HG02642 (cell line): Measurements from ENCODE around the gene KMT2E.
A peak's percentile ranks its signal among the peaks of the same experiment; 100 is the strongest.

Experiments
- ATAC-seq: cut with Tn5 transposase; IDR thresholded peaks from one replicate; pipeline ENCODE4 v1.9.1; 2021; ENCODE audit warnings: mild to moderate bottlenecking; ENCODE audit not compliant: unreplicated experiment, poor library complexity

Gene KMT2E

DNA sequence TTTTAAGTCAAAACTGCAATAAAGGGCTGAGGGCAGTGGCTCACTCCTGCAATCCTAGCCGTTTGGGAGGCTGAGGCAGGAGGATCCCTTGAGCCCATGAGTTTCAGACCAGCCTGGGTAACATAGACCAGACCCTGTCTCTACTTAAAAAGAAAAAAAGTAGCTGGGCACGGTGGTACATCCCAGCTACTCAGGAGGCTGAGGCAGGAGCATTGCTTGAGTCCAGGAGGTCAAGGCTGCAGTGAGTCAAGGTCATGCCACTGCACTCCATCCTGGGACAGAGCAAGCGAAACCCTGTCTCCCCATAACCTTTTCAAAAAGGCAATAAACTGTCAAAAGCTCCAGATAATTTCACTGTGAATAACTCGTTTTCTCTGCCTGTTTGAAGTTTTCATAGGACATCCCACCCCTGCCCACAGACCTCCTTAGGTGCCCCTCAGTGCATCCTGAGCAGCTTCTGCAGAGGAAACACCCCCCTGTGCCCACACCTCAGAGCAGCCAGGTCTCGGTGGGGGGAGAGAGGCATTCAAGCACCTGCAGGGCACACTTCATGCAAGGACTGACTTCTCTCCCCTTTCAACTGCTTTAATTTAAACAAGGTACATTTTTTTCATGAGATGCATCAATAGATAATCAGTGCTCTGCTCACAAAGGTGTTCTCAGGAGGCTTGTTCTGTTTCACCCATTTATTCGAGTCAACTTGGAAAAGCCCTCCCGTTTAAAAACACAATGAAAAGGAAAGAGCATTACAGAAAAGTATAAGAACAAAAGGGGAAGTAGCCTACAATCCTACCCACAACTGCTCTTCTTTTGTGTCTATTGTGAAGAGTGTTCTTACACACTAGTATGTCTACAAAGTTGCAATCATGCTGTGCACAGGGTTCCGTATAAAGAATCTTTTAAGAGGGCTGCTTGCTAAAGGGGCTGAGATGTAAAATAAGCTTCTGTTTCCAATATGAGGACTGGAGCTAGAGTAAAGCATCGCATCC, 104.9 kb downstream of the KMT2E start:
- ATAC-seq = no peak

DNA sequence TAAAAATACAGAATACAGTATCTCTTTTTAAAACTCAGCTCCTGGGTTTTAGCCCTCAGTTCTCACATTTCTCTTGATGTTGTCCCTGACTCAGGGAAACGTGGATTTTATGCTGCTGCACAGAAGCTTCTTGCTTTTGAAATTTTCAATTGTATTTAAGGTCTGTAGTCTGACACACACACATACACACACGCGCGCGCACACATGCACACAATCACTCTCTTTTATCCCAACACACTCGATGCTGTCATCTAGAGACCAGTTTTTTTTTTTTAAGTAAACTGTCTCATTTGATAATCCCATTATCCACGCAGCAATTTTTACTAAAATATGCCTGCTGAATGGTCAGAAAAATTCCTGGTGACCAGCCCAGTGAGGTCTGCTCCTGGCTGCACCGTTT, 108.6 kb downstream of the KMT2E start:
- no peak for ATAC-seq

DNA sequence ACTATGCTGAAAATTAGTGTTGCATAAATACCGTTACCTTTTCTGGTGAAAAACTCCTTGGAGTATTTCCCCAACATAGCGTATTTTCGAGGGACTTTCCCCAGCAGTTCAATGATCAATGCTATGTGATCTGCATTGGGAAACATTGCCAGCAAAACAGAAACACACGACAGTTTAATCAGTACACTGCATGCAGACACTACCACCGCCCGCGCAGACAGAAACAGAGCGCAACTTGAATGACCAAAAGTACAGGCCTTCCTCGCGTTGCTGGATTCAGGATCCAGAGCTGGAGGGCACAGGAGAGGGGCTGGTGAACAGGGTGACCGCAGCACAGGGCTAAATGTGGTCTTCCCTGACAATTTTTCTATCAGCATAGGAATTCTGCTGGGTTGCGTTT, 111.7 kb downstream of the KMT2E start:
- ATAC-seq = no peak

DNA sequence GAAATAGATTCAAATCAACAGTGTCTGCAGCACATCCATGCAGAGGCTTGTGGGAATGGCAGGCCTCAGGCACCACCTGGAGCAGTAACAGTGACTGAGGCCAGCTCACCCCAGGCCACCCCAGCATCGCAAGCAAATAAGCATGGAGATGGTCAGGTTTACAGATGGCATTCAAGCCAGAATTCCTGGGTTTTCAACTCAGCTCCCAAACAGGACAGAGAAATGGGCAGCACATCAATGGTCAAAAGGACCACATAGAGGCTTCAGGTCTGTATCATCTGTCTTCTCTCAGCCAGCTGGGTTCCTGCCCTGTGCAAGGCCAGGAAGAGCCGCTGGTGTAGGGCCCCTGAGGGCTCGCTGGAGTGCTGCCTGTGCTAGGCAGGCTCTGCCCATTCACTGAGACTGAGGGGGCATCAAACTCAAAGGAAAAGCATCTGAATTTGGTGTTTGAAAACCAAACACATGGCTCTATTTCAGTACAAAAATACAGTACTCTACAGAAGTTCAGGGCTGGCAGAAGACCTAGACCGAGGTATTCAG, 112.5 kb downstream of the KMT2E start:
- no peak for ATAC-seq

DNA sequence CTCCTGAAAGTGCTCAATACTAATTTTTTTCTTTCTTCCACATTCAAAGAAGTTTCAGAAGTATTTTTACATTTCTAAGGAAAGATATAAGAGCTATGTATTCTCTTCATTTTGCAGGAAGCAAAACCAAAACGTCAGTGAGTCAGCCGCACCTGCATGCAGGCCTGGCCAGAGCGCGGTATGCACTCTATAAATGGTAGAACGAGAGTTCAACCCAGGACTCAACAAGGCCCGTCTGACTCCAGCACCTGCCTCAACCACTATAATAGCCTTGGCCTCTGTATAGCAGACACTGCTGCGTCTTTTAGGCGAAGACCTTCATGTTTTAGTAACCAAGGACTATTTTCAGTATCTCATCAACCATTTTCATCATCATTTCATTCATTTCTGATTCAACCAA, 113.2 kb downstream of the KMT2E start:
- no peak for ATAC-seq

DNA sequence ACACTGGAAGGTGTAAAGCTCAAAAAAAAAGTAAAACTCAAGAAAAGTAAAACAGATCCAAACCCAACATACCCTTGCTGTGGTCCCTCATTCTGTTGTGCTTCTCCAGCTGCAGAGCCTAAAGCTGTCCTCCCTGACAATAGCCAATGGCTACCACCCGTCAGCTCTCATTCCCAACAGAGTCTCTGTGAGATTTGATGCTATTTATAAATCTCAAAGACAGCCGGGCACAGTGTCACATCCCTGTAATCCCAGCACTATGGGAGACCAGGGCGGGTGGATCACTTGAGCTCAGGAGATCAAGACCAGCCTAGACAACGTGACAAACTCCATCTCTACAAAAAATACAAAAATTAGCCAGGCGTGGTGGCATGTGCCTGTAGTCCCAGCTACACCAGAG, 116.0 kb downstream of the KMT2E start:
- no peak for ATAC-seq

DNA sequence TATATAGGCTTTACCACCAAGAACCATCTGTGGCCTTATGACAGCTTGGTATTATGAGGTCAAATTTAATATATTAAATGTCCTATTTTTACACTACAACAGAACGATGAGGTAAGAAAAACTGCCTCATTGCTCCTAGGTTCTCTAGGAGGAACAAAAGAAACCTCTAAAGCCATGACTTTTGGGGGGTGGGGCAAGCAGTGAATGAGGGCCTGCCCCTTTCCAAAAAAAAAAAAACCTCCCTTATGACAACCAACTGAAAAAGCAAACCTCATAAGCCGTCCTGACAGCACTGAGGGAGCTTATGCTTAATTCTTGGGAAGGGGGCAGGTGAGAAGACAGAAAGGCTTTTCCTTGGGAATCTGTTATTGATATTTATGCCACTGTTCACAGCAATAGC, 116.6 kb downstream of the KMT2E start:
- no peak for ATAC-seq

DNA sequence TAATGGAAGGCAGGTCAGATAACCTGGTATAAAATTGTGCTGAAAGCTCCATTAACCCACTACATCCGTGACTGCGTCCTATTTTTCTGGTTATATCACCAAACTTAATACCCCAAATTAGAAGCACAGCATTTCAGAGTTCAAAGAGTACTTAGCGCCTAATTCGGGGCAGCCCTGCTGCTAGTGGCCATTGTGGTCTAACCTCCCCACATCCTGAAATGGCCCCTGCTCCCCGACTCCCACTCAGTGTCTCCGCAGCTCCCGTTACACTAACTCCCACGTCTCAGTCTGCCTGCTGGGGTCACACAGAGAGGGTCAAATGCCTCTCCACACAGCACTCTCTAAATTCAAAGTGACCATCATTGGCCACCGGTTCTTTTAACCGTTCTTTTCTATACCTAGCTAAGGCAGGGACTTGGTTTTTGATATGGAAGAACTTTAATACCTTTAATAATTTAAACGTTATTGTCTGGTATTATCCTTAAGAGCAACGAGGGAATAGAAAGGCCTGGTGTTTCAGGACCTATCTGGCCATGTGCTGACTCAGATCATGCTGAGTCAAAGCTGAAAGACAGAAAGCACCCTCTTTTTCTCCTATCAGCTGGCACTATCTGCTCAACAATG, 117.1 kb downstream of the KMT2E start:
- peak; percentile 65 for ATAC-seq

DNA sequence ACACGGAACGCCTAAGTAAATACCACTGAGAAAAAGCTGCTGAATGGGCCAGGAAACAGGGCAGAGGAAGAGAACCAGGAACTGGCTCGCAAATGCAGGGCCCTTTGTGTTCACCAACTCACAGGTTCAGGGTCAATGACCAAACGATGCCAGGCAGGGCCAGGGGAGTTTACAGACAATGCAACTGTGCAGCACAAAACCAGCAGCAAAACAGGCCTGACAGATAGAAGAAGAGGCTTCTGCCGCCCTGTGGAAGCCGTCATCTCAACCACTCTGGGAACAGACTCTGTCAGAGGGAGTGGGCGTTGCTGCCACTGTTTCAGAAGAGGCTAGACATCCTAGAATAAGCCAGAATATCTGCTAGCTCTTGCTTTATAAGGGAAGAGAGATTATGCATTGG, 117.9 kb downstream of the KMT2E start:
- no peak for ATAC-seq

DNA sequence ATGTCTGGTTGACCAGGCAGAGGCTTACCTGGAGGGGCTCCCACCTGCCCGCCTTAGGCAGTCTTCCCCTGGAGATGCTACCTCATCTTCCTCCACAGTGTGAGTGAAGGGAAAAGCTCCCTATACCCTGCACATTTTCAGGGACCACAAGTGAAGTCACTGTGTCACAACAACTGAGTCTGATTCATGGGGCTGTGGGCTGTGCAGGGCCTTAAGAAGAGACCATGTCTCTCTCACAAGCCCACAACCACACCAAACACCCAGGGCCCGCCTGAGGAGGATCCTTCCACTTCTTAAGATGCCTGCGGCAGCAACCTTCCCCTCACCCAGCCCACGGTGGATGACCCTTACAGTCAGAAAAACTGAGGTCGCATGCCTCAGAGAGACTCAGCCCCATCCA, 118.3 kb downstream of the KMT2E start:
- ATAC-seq = no peak

DNA sequence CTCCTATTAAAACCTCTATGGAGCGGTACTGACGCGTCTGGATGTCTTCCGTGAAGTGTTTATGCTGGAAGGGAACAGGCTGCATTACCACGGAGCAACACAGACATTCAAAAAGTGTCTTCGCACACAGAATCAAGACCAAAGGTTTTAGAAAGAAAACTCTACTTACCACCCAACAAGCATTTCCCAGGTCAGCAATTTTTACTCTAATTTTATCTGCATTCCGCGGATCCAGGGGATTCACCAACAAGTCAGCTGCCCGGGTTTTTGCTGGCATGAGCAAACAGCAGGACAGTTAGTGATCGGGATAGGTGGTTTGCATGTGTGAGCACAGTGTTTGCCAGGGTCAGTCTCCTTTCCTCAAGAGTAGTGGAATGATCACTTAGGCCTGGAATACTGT, 118.8 kb downstream of the KMT2E start:
- no peak for ATAC-seq

DNA sequence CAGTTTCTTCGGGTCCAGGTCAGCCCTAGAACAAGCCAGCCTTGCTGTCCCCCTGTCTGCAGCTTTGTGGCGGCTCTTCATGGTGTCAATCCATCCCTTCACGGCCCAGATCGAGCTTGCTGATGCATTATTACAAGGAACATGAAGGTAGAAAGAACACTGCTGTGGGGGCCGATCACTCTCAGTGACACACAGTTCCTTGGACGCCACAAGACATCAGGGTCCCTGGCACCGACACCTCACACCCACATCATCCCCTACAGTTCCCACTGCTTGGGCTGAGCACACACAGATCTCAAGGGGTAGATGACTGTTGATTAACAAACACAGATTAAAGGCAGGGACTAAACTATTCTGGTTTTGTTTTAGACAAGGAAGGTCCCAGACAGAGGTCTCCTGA, 119.4 kb downstream of the KMT2E start:
- no peak for ATAC-seq

DNA sequence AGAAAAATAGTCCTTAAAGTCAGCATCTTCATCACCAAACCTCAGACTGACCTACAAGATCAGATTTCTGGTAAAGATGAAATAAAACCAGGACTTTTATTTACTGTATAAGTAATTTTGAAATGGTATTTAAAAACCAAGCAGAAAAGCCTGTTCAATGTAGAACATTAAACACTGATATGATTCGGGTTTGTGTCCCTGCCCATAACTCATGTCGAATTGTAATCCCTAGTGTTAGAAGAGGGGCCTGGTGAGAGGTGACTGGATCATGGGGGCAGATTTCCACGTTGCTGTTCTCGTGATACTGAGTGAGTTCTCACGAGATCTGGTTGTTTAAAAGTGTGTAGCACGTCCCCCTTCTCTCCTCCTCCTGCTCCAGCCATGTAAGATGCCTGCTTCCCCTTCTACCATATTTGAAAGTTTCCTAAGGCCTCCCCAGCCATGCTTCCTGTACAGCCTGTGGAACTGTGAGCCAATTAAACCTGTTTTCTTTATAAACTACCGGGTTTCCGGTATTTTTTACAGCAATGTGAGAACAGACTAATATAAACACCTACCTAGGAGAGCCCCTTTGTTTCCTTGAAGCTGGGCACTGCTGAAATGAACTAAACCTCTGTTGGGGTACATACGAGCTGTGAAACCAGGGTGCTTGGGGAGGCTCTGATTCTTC, 120.1 kb downstream of the KMT2E start:
- ATAC-seq = no peak

DNA sequence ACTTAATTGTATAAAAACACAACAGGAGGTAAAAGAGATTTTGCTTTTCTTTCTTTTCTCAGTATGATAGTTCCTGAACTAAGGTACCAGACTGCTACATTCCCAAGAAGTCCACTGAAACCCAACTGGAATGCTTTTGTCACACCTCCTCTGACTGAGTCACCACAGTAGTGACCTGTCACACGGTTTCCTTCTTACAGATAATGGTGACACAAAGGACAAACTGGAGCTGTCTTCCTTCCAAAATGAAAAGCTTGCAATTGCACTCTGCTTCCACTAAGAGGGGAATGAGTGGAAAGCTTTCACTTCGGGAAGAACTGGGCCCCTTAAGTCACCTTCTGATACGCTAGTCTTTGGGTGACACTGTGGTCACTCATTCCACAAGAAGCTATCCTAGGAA, 122.2 kb downstream of the KMT2E start:
- no peak for ATAC-seq

DNA sequence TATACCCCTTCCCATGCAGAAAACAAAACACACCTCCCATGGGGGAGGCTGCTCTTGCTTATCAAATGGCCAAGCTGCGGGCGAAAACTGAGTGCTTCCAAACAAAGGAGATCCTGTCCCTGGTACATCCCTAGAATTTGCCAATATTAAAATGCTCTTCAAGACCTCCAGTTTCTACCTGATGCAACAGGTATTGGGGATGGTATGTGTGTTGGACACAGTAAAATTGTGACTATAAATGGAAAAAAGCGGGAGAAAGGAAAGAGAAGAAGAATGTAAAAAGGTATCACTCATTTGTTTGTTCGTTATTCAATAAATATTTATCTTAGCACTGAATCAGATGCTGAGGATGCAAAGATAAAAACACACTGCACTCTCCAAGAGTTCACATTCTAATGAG, 123.9 kb downstream of the KMT2E start:
- no peak for ATAC-seq

DNA sequence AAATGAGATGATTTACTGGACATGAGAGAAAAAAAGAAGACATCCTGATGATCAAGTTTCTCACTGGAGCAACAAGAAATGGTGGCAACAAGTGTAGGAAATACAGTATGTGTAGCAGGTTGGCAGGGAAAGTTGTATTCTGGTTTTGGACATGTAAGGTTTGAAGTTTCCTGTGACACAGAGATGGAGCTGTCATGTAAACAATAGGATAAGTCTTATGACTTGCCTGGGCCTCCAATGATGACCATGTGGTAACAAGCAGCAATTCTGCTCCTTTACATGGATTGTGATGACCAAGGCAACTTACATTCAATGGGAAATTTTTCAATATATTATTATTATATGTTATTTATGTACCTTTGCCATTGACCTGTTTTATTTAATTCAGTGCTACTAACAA, 125.4 kb downstream of the KMT2E start:
- ATAC-seq = no peak

DNA sequence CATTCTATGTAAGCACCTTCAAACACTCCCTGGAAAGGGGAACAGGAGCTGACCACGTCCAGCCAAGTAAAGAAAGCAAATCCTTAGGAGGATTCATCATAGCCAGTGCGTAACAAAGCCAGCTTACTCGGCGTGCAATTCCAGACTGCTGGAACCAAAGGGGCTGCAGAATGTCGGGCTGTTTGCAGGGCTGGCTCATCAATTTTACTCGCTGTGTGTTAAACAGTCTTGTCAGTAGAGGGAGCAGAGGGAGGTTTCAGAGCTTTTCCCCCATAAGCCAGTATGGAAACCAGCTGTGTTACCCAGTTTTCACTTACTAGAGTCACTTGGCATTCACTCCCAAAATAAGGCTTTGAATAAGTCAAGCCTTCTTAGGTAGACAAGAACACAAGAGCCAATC, 127.1 kb downstream of the KMT2E start:
- no peak for ATAC-seq

DNA sequence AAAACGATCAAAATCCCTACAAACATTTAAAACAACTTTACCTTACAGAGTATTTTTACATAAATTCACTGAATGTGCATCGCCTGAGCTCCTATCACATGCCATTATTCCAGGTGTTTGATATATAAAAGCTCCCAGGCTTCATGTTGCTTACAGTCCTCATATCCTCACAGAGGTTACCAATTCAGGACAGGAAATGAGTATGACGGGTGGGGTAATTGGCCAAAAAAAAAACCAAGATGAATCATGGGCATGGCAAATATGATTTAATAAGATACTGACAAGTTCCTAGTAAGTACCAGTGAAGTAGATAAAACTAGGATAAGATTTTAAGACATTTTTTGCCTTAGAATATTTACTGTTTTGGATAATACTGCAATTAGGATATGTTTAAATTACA, 135.8 kb downstream of the KMT2E start:
- no peak for ATAC-seq

DNA sequence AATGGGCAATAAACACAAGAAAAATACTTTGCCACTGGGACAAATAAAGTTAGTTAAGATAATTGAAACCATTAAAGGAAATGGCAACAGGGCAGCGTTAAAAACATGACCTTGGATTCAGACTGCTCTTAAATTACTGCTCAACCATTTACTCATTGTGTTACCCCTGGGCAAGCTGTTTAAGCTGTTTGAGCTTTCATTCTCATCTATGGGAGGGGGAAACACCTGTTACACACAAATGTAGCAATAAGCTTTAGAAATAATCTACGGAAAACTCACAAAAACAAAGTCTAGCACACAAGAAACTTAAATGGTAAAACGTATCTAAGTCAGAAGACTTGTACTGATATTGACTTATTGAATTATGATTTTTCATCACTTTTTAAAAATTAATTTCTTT, 137.1 kb downstream of the KMT2E start:
- no peak for ATAC-seq

DNA sequence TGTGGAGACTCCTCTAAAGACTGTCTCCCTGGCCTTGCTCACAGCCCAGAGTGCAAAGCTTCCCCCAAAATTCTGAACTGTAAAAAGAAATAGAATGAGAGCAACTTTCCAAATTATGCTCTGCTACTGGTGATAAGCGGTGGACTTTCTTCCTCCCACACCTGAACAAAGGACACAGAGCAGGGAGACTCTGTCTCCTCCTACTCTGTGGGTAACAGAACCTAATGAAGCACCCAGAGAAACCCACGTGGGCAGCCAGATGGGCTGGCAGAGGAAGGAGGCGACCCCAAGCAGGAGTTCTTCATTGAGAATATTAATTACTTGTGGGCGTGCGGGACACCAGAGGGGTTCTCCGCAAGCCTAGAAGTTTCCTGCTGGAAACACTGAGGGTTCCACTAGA, 139.5 kb downstream of the KMT2E start:
- ATAC-seq = no peak

DNA sequence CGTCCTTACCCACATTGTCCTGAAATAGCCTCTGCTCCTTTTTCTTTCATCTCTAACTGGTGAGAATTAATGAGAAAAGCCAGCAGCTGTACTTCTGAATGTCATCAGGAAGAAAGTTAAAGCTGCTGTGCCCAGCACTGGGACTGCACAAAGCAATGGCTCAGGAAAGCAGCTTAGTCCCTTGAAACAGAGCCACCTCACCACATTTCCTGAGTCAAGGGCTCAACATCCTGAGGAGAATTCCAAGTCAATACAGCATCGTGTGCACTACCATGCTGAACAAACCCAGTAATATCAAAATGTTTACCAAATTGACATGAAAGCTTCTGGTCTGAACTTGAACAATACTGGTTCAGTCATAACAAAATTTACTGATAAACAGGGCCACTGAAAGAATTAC, 140.1 kb downstream of the KMT2E start:
- no peak for ATAC-seq
